Measurements from ENCODE around the gene ZMYND10. TPM values are rescaled to one million over a fixed set of nuclear protein-coding genes. Genes with fewer than 3 reads are reported as not detected.

ZMYND10 gene
- total RNA-seq, 1 donor from 2014 or later: 32.8 TPM

DNA sequence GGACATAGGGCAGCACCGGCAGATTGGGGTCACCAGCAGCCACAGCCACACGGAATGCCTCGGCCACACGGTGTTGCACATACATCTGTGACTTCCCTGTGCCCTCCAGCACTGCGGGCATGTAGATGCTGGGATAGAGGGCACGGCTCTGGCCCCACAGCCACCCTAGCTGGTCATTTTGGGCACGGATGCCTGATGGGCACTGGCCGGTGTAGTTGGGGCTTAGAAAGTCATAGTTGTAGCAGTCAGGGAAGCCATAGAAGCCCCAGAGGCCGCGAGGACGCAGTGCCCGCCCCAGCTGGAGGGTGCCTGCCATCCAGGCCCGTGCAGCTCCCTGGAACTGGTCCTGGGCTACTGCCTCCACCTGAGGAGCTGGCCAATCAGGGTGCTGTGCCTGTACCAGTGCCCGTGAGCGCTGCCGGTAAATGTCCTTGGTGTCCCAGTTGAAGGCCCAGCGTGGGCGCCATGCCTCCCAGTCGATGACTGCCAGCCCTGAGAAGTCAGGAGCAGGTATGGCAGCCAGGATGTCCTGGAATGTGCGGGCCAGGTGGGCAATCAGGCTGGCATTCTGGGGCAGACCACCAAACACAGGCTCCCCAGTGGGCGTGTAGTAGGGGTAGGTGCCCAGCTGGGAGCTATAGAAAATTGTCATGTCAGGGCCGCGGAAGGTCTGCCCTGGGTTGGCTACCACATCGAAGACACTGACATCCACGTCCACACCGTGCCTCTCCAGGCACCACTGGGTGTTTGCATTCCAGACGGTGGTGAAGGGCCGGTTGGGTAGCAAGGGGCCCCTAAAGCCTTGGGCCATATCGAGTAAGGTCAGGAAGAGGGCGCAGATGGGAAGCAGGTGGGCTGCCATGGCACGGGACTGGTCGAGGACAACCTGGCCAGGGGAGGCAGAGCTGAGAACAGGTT is 43.2 kb downstream of the ZMYND10 start:
- intact Hi-C loops (cut with DNase I): no loop called here
- peak overlapping the region; percentile 75 for H3K4me3 ChIP-seq
- DNase-seq (no peak), ATAC-seq (no peak)
- no peaks in the 10 kb centered on the region for H3K36me3 ChIP-seq
- H3K27ac ChIP-seq: peak overlapping the region; percentile 84
- no peaks in the 10 kb centered on the region for H3K9me3 ChIP-seq
- TF ChIP-seq, protein P1, sequence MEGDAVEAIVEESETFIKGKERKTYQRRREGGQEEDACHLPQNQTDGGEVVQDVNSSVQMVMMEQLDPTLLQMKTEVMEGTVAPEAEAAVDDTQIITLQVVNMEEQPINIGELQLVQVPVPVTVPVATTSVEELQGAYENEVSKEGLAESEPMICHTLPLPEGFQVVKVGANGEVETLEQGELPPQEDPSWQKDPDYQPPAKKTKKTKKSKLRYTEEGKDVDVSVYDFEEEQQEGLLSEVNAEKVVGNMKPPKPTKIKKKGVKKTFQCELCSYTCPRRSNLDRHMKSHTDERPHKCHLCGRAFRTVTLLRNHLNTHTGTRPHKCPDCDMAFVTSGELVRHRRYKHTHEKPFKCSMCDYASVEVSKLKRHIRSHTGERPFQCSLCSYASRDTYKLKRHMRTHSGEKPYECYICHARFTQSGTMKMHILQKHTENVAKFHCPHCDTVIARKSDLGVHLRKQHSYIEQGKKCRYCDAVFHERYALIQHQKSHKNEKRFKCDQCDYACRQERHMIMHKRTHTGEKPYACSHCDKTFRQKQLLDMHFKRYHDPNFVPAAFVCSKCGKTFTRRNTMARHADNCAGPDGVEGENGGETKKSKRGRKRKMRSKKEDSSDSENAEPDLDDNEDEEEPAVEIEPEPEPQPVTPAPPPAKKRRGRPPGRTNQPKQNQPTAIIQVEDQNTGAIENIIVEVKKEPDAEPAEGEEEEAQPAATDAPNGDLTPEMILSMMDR (IDR thresholded peaks at IDR 0.05): no peak
- H3K27me3 ChIP-seq (ENCODE audit: low read depth): no peaks in the 10 kb centered on the region
- peaks cover 55% of the 10 kb centered on the region for H3K4me1 ChIP-seq

- H3K36me3 ChIP-seq: no peaks in the 10 kb centered on the region
- intact Hi-C loops (cut with DNase I): no loop called here
- TF ChIP-seq, protein P1 (IDR thresholded peaks at IDR 0.05): no peak
- peaks cover 55% of the 10 kb centered on the region for H3K4me1 ChIP-seq
- H3K4me3 ChIP-seq: peak overlapping the region; percentile 75
- DNase-seq: no peak
- H3K9me3 ChIP-seq: no peaks in the 10 kb centered on the region
- H3K27ac ChIP-seq: peak overlapping the region; percentile 88
- ATAC-seq: no peak
- H3K27me3 ChIP-seq (ENCODE audit: low read depth): no peaks in the 10 kb centered on the region
Observed at GRCh38 chr3:50300681-50301254, 44.8 kb downstream of the ZMYND10 start.

DNA sequence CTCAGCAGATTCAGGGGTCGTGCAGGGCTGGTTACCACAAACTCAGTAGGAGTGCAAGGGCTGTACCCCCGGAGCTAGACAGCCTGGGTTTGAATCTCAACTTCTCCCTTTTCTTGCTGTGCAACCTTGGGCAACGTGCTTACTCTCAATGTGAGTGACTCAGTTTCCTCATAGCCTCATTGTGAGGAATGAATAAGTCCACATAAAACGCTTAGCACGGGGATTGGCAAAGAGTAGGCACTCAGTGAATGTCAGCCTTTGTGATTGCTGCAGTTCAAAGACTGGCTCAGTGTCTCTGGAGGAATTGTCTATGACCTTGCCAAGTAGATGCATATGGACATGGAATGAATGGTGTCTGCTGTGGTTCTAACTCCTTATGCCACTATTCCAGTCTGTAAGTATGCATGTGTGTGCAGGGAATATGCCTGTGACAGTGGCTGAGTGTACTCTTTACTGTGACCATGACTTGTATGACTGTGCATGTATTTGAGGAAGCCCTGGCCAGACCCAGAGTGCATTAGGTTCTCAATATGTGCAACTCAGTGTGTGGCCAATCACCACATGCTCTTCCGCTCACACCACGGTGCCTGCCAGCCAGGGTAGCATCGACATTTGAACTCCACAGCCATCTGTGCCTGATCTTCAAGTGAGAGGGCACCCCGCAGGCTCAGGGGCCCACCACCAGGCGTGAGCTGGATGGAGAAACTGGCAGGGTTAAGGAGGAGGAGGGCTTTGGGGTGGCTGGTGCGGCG is 45.4 kb downstream of the ZMYND10 start:
- DNase-seq (peak; percentile 68), ATAC-seq (peak; percentile 2 to 25)
- H3K27me3 ChIP-seq (ENCODE audit: low read depth): no peaks in the 10 kb centered on the region
- H3K36me3 ChIP-seq: no peaks in the 10 kb centered on the region
- TF ChIP-seq, protein P1 (IDR thresholded peaks at IDR 0.05): no peak
- intact Hi-C loops (cut with DNase I): no loop called here
- H3K27ac ChIP-seq: peak overlapping the region; percentile 88
- H3K9me3 ChIP-seq: no peaks in the 10 kb centered on the region
- H3K4me3 ChIP-seq: peak overlapping the region; percentile 75
- H3K4me1 ChIP-seq: peaks cover 55% of the 10 kb centered on the region

GRCh38 chr3:50299638-50299928 is 45.9 kb downstream of the ZMYND10 start:
- Histone ChIP-seq H3K4me3 (peak overlapping the region; percentile 75), H3K9me3 (no peaks in the 10 kb centered on the region), H3K4me1 (peaks cover 55% of the 10 kb centered on the region), H3K27me3 (ENCODE audit: low read depth) (no peaks in the 10 kb centered on the region), H3K27ac (peak overlapping the region; percentile 88), H3K36me3 (no peaks in the 10 kb centered on the region)
- intact Hi-C loops (cut with DNase I): no loop called here
- DNase-seq: no peak
- TF ChIP-seq, protein P1 (IDR thresholded peaks at IDR 0.05): no peak
- ATAC-seq: no peak

- DNase-seq (peak; percentile 99), ATAC-seq (peak; percentile 90 to 94)
- Histone ChIP-seq H3K36me3 (no peaks in the 10 kb centered on the region), H3K4me1 (peaks cover 55% of the 10 kb centered on the region), H3K27me3 (ENCODE audit: low read depth) (no peaks in the 10 kb centered on the region), H3K27ac (peak within 1 kb of the TSS; percentile 88), H3K4me3 (peak within 1 kb of the TSS; percentile 75), H3K9me3 (no peaks in the 10 kb centered on the region)
- TF ChIP-seq, protein P1 (IDR thresholded peaks at IDR 0.05): peak; percentile 49
- intact Hi-C loops (cut with DNase I): no loop called here
Observed at GRCh38 chr3:50298836-50299637, 46.5 kb downstream of the ZMYND10 start, which contains the start of the genes HYAL3 and NAA80. Gene HYAL3, minus strand, starts transcription at chr3:50299405. Its CDS starts 3,803 bp downstream, at chr3:50295602. Gene NAA80, minus strand, starts transcription at chr3:50299405. Its CDS starts 1,942 bp downstream, at chr3:50297463.
